ENCODE results near the gene NCAM2. TPM values are rescaled to one million over a fixed set of nuclear protein-coding genes. Genes with fewer than 3 reads are reported as not detected.

Gene NCAM2
- total and polyA plus RNA-seq, 2 of the 8 experiments (the other 6 are each of a cell fraction or from before 2014, with no cell fraction given): 0.14 to 1.1 TPM

GRCh38 chr21:21286170-21286798 is 288.1 kb downstream of the NCAM2 start:
- FAIRE-seq (no peak), DNase-seq (ENCODE audit: low read depth in 1 of 2, low spot score in 2 of 2) (no peak)
- no peak overlapping the region for H3K56ac ChIP-seq (replicated peaks; ENCODE audit: insufficient read length, low read depth, low read length)
- H3K4me1 ChIP-seq (replicated peaks in 1 of 4; ENCODE audit: control insufficient read depth in 3 of 4, insufficient read depth in 4 of 4, low read length in 3 of 4): no peaks in the 10 kb centered on the region
- no peak overlapping the region for H3K18ac ChIP-seq (ENCODE audit: extremely low read depth, low read length)
- H3K79me2 ChIP-seq (ENCODE audit: control insufficient read depth in 1 of 2, insufficient read depth in 2 of 2, low read length in 2 of 2): no peaks in the 10 kb centered on the region
- H3K4me2 ChIP-seq (ENCODE audit: insufficient read depth in 1 of 2, low read depth in 2 of 2, low read length in 2 of 2): no peak overlapping the region
- no peaks in the 10 kb centered on the region for H3K36me3 ChIP-seq (ENCODE audit: control insufficient read depth in 2 of 4, insufficient read depth in 4 of 4, low read length in 3 of 4)
- no peak overlapping the region for H2BK12ac ChIP-seq (ENCODE audit: low read depth, low read length)
- no peaks in the 10 kb centered on the region for H4K20me1 ChIP-seq (replicated peaks in 1 of 2; ENCODE audit: control insufficient read depth in 1 of 2, insufficient read depth in 2 of 2, low read length in 2 of 2)
- H3K4me3 ChIP-seq (ENCODE audit: extremely low read depth in 1 of 4, insufficient read depth in 2 of 4, low read depth in 3 of 4, low read length in 4 of 4): no peak overlapping the region
- no peak overlapping the region for H3K14ac ChIP-seq (ENCODE audit: insufficient read length)
- no peaks in the 10 kb centered on the region for H3K79me1 ChIP-seq (ENCODE audit: low read depth, low read length)
- no peak overlapping the region for H2AK5ac ChIP-seq (ENCODE audit: low read depth, low read length)
- no peaks in the 10 kb centered on the region for H3K23me2 ChIP-seq (ENCODE audit: low read depth, low read length)
- no peak overlapping the region for H2BK120ac ChIP-seq (replicated peaks; ENCODE audit: low read depth, low read length)
- no peaks in the 10 kb centered on the region for H3K9me3 ChIP-seq (ENCODE audit: insufficient read depth in 2 of 2, low read depth in 1 of 2, low read length in 1 of 2)
- H2AFZ ChIP-seq (ENCODE audit: low read length): no peak overlapping the region
- CTCF ChIA-PET (ENCODE audit: partially characterized antibody): interaction anchor here (0.6 kb wide), 1 partner anchor 46 kb away, joined by 3 read pairs; no protein-coding TSS in a partner anchor
- no peak overlapping the region for H3K9ac ChIP-seq (replicated peaks in 1 of 4; ENCODE audit: extremely low read depth in 1 of 4, low read depth in 3 of 4, low read length in 3 of 4)
- H3K27me3 ChIP-seq (replicated peaks in 1 of 4; ENCODE audit: control insufficient read depth in 3 of 4, extremely low read depth in 1 of 4, insufficient read depth in 3 of 4, low read length in 3 of 4): no peaks in the 10 kb centered on the region; a peak in 1 of 7 replicates
- no peak overlapping the region for H2BK5ac ChIP-seq (ENCODE audit: low read depth, low read length)
- H4K5ac ChIP-seq (ENCODE audit: insufficient read length, low read depth, low read length): no peak overlapping the region
- no peak overlapping the region for H3K4ac ChIP-seq (replicated peaks; ENCODE audit: insufficient read length, low read depth, low read length)
- H4K91ac ChIP-seq (replicated peaks; ENCODE audit: insufficient read length, low read length): no peak overlapping the region
- H2BK15ac ChIP-seq (ENCODE audit: low read length): no peak overlapping the region
- H3K27ac ChIP-seq (ENCODE audit: low read depth, low read length): no peak overlapping the region
- H2BK20ac ChIP-seq (ENCODE audit: low read length): no peak overlapping the region
- WGBS, 2 experiments (ENCODE audit: extremely low coverage in 1 of 2, insufficient coverage in 1 of 2, insufficient read length in 1 of 2, insufficient replicate concordance in 2 of 2, low coverage in 1 of 2, low lambda C conversion rate in 2 of 2, missing lambda C conversion rate in 1 of 2): 82% methylated on average over 4 of the region's 4 CpGs; no CpG with 5 or more reads in 1 of the 2 experiments
- POLR2A ChIA-PET (ENCODE audit: partially characterized antibody): no interaction called here
- H4K8ac ChIP-seq (ENCODE audit: extremely low read depth, insufficient read depth, low read length): no peak overlapping the region
- H3K23ac ChIP-seq (ENCODE audit: insufficient read length): no peak overlapping the region
- TF ChIP-seq CBX8 (IDR thresholded peaks at IDR 0.05; ENCODE audit: borderline replicate concordance, low read depth, low read length) (no peak), BACH1 (IDR thresholded peaks at IDR 0.05; ENCODE audit: low read length) (no peak), JUND (IDR thresholded peaks at IDR 0.05; ENCODE audit: low read length) (no peak), BRCA1 (IDR thresholded peaks at IDR 0.05; ENCODE audit: low read depth, low read length) (no peak), RAD21 (IDR thresholded peaks at IDR 0.05 in 1 of 2, conservative IDR thresholded peaks at IDR 0.05 in 1 of 2; ENCODE audit: low read depth in 2 of 2, low read length in 2 of 2) (no peak), SAP30 (IDR thresholded peaks at IDR 0.05; ENCODE audit: insufficient read depth, insufficient replicate concordance, low read length) (no peak), ZNF274 (IDR thresholded peaks at IDR 0.05; ENCODE audit: borderline replicate concordance, extremely low read depth, low read length) (no peak), CTCF (IDR thresholded peaks at IDR 0.05; ENCODE audit: control extremely low read depth in 1 of 3, insufficient read depth in 1 of 3, low read depth in 1 of 3, low read length in 3 of 3) (no peak), USF2 (IDR thresholded peaks at IDR 0.05; ENCODE audit: low read length) (no peak)
